Activated T-cell treated with anti-CD3 and anti-CD28 coated beads for 4 hours (primary cell): ENCODE measurements around the gene ELMO1.

ENCODE experiments used
- DNase-seq: peaks from one replicate; pipeline ENCODE4 v3.0.0-alpha.2; 2020

ELMO1 gene

GRCh38 chr7:37035631-37036030 lies 413.0 kb downstream of the ELMO1 start:
- no peak for DNase-seq

DNA sequence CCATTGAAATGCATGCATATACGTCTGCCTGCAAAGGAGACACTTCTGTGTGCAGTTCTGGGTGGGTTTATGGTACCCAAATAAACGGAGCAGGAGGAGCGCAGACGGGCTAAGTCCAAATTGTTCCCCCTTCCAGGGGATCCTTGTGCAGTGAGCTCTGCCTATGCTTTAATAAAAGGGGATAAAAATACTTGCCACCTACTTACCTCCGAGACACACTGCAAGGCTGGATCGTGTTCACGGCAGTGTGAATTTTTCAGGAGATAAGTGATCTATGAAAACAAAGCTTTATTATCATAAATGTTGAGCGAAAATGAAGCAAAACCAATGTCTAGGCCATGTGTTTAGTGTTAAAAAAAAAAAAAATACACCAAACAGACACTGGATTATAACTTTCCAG lies 415.5 kb downstream of the ELMO1 start:
- no peak for DNase-seq

DNA sequence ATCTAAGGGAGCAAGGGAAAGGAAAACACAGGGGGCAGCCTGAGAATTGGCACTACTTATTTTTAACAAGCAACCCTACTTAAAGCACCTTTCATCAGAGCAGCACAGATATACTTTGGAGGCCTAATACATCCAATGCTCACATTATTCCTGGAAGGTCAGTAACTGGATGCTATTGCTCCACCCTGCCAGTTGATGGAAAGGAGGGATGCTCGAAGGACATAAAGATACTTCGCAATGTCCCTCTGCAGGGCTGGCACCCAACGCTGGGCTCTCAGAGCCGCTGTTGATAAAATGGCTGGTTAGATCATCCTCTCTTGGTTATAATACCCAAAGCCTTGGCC lies 416.4 kb downstream of the ELMO1 start:
- no peak for DNase-seq

DNA sequence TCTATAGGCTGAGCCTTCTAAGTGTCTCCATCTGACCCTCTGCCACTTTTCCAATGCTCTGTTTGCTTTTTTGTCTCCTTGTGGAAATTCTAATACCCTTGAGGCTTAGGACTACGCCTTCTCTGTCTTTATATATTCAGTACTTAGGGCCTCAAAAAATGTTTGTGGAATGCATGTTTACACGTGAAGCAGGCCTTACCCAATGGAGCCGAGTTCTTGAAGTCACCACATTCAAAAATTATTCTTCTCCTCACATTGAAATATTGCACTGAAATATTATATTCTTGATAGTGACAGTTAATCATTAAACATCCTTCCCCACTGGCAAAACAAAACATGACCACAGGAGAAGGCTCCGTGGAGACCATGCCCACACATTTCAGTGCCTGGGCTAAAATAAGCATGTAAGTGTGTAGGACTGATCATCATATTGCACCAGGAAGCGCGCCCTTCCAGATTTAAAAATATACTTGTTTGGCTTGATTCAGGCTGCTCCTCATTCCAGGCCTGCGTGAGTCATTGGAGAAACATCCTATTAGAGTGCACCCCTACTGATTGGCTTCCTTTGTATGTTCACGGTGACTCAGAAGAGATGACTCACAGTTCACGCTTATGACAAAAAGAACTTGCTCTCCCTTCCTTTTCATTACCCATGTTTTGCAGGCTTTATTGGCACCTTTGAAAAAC lies 416.9 kb downstream of the ELMO1 start:
- DNase-seq, result peak; percentile 30

DNA sequence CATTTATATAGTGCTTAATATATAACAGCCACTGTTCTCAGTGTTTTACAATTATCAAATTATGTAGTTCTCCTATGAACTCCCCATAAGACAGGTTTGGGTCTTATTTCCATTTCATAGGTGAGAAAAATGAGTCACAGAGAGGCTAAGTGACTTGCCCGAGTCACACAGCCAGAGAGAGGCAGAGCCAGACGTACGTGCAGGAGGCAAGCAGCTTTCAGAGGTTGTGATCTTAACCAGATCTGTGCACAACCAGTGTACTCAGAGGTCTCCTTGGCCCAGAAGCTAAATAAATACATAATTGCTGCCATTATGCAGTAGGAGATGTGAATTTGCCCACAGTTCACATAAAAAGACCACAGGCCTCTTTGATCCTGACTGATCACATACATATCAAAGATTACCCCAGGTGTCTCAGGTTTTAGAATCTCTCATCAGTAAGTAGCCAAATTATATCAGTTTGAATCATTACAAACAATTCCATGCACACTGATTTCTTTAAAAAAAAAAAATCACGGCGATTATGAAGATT lies 419.7 kb downstream of the ELMO1 start:
- DNase-seq, result no peak

DNA sequence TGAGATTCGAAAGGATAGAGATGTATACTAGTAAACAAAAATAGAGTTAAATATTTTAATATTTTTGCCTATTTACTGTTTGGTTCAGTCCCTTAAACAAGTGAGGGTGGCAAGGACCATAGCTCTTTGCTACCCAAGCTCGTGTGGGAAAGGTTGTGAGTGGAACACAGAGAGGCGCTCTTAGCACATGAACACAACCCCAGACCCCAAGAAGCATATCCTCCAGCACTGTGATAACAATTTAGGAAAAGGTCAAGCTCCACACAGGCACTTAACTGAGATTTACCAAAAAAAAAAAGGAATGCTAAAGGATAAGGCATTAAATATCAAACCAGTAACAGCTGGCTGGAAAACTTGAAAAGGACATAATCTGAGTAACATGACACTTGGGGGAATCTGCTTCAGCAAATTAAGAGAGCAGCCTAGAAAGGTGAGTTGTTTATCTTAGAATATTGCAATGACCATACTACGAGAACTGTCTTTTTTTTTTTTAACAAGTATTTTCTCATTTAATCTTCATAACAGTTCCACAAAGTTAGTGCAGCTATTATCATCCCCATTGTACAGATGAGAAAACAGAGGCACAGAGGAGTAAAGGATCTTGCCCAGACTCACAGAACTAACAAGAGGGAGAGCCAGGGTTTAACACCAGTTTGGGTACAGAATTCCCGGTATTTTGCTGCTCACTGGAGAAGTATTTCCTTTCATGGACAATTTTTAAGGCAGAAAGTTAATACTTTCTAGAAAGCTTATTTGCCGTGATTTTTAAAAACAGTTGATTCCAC lies 420.9 kb downstream of the ELMO1 start:
- DNase-seq, result no peak

DNA sequence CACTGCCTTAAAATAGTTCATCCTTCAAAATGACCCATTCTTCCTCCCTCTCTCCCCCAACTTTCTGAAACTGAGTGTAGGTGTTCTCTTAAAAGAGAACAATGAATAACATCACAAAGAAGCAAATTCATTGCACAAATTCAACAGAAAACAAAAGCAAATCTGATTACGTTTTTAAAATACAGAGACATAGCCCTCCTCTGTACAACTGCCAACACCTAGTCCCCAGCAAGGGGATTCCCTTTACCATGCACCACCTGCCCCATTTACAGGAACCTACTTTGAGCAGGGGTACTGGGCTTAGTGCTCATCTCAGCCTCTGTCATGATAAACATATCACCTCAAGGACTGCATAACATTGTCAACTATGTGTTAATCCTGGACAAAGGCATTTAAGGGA lies 421.6 kb downstream of the ELMO1 start:
- DNase-seq, result no peak

- no peak for DNase-seq
These were observed 429.7 kb downstream of the ELMO1 start for GRCh38 chr7:37018954-37019353.

DNA sequence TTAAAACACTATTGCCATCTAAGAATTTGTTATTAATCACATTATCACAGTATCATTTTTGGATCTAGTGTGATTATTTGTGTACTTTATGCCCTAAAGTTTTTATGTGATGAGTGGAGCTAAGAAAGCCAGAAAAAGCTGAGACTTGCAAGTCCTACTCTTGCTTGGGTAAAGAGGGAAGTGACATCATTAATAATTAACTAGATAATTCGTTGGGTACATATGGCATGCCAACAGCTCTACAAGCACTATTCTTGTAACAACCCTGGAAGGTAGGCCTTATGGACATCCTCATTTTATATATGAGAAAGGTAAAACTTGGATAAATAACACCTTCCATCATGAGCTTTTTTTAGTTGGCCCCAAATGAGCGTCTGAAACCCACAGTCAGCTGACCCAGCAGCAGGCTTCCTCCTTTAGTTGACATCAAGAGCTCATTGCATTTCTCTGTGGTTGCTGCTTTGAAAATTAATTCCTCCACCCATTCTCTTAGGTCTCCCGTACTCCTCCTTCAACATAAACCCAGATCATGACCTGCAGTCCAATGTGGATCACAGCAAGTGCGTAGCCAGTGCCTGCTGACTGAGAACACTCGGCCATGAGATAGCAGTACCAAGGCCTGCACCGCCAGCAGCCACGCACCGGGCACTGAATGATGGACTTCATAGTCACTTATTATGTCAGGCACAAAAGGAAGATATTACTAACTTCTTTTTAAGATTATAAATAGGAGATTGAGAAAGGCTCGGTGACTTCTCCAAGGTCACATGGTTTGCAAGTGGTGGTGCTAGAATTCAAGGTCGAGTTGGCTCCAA lies 432.4 kb downstream of the ELMO1 start:
- DNase-seq, result no peak

DNA sequence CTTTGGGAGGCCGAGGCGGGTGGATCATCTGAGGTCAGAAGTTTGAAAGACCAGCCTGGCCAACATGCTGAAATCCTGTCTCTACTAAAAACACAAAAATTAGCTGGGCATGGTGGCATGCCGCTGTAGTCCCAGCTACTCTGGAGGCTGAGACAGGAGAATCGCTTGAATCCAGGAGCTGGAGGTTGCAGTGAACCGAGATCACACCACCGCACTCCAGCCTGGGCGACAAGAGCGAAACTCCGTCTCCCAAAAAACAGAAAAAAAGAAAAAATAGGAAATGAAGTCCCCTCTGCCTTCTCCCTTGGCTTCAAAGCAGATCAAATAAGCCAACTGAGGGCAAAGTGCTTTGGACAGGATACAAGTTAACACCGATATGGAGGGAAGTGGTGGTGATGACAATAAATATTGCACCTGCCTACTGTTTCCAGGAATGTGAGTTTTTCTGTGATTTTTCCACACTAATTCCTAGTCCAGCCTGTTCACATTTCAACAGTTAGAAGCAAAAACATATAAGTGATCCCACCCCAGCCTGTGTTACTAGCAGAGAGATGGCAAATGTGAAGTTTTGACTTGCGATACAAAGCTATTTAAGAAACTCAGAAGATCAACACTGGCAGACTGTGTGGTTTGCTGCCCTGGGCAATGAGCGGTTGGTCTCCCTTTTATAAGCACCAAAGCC lies 433.2 kb downstream of the ELMO1 start:
- DNase-seq, result no peak

- no peak for DNase-seq
These were observed 434.9 kb downstream of the ELMO1 start for GRCh38 chr7:37013771-37014170.

GRCh38 chr7:37011151-37011890 lies 437.3 kb downstream of the ELMO1 start:
- DNase-seq, result no peak

DNA sequence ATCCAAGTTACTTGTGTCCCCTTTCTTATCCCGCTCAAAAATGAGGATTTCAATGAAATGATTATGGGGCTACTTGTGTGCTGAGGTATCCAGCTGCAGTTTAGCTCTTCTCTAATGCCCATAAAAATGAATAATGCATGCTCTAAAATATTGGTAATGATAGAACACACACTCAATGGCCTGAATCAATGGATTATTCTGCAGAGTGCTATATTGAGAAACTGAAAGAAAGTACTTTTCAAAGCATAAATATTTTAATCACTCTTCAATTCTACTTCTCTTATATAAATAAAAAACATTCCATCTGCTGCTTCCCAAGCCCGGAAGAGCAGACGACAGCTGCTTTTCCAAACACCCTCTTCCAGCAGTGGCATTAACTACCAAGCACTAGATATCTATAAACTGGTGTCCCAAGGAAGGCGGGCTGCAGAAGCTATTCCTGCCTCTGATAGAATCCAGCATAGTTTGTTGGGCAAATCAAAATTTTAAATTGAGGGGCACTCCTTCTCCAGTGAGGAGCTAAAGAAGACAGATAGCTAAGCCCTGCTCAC lies 439.5 kb downstream of the ELMO1 start:
- no peak for DNase-seq

DNA sequence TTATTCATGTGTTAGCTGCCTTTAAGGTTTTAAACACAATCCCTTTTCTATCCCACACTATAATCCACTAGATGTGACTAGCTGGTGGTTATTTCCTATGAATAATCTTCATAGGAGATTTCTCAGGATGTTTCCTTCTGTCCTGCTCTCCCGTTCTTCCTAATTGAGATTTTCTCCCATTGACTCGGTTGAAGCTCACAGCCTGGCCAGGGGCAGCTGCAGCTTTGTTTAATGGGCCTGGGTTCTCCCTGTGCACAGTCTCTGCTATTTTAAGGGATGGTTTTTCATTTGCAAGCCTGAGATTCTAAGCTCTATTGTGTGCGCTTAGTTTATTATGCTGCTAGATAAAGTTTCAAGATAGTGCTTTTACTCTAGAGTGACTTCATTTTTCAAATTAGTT lies 441.0 kb downstream of the ELMO1 start:
- DNase-seq, result no peak

GRCh38 chr7:37007268-37007667 lies 441.4 kb downstream of the ELMO1 start:
- DNase-seq, result no peak

DNA sequence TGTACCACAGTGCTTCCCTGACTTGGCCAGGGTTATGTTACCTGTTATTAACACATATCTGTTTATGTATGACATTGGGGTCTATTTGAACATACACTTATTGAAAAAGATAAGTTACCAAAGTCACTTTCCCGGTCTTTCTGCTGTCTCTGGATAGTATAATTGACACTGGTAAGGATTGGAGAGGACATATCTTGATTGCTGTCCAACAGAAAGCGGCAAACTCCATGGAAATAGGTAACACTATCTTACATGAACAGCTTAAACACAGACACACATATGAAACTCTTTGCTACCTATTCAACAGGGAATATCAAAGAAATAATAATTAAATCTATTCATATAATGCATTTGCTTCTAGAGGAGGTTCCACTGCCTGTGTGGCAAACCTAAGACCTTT lies 441.9 kb downstream of the ELMO1 start:
- no peak for DNase-seq

- DNase-seq, result no peak
These were observed 448.2 kb downstream of the ELMO1 start for GRCh38 chr7:37000511-37000910.

- DNase-seq, result no peak
These were observed 448.8 kb downstream of the ELMO1 start for GRCh38 chr7:36999626-37000485.

DNA sequence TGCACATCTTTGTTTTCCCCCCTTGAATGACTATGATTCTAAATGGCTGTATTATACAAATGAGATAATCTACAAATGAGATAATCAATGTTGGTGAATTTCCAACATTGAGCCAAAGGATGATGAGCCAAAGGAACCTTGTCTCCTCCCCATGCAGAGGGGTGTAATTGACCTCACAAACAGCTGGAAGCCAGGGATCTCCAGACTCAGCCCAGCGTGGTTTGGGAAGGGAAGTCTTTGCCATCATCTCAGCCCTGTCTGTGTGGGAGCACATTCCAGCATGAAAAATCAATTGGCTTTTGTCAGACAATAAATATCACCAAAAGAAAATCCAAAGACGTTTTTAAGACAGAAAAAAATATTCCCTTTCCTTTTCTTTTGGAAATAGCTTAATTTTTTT lies 452.9 kb downstream of the ELMO1 start:
- no peak for DNase-seq

GRCh38 chr7:36994456-36995112 lies 454.1 kb downstream of the ELMO1 start:
- no peak for DNase-seq
